ENCODE results near the gene USP38.
"Not testable (repeated sequence)": the region's sequence is repeated elsewhere in the genome, so short reads cannot be mapped to it uniquely, and the experiment has no call there.

The USP38 gene
- long read RNA-seq, donor 1, full-length matches to known transcripts, result 4 of 9 reads
- long read RNA-seq, donor 1, partial matches to known transcripts, result 5 of 9 reads
- long read RNA-seq, donor 1, other reads (novel, unspliced or antisense), result 0 of 9 reads
- long read RNA-seq, donor 2, full-length matches to known transcripts, result 4 of 4 reads
- long read RNA-seq, donor 2, partial matches to known transcripts, result 0 of 4 reads
- long read RNA-seq, donor 2, other reads (novel, unspliced or antisense), result 0 of 4 reads
- long read RNA-seq, donor 3, result 0 reads
- long read RNA-seq, donor 4, full-length matches to known transcripts, result 2 of 8 reads
- long read RNA-seq, donor 4, partial matches to known transcripts, result 6 of 8 reads
- long read RNA-seq, donor 4, other reads (novel, unspliced or antisense), result 0 of 8 reads
- long read RNA-seq, donor 5, full-length matches to known transcripts, result 2 of 10 reads
- long read RNA-seq, donor 5, partial matches to known transcripts, result 8 of 10 reads
- long read RNA-seq, donor 5, other reads (novel, unspliced or antisense), result 0 of 10 reads
- long read RNA-seq, donor 6, full-length matches to known transcripts, result 7 of 7 reads
- long read RNA-seq, donor 6, partial matches to known transcripts, result 0 of 7 reads
- long read RNA-seq, donor 6, other reads (novel, unspliced or antisense), result 0 of 7 reads
- long read RNA-seq, donor 7, full-length matches to known transcripts, result 8 of 8 reads
- long read RNA-seq, donor 7, partial matches to known transcripts, result 0 of 8 reads
- long read RNA-seq, donor 7, other reads (novel, unspliced or antisense), result 0 of 8 reads
- long read RNA-seq, donor 8, full-length matches to known transcripts, result 6 of 6 reads
- long read RNA-seq, donor 8, partial matches to known transcripts, result 0 of 6 reads
- long read RNA-seq, donor 8, other reads (novel, unspliced or antisense), result 0 of 6 reads

GRCh38 chr4:143184503-143185252 is at the start of gene USP38:
USP38 (plus strand) TSS chr4:143184917; CDS start chr4:143185451, 534 bp downstream.
- DNase-seq, result peak; percentile 93

- no peak for DNase-seq
Measured at GRCh38 chr4:143135358-143135757, 49.4 kb upstream of the USP38 start.

- no peak for DNase-seq
Measured at GRCh38 chr4:143140696-143141095, 44.0 kb upstream of the USP38 start.

- DNase-seq, result no peak
Measured at GRCh38 chr4:143148521-143148920, 36.2 kb upstream of the USP38 start.

GRCh38 chr4:143156853-143157252 is 27.9 kb upstream of the USP38 start:
- no peak for DNase-seq

- DNase-seq, result no peak
Measured at GRCh38 chr4:143163614-143164013, 21.1 kb upstream of the USP38 start.

- not testable (repeated sequence) for DNase-seq
Measured at GRCh38 chr4:143166722-143167121, 18.0 kb upstream of the USP38 start.

- no peak for DNase-seq
Measured at GRCh38 chr4:143178923-143179322, 5.8 kb upstream of the USP38 start.

GRCh38 chr4:143183513-143184216 is 1.1 kb upstream of the USP38 start:
- DNase-seq, result no peak

- DNase-seq, result no peak
Measured at GRCh38 chr4:143184217-143184502, 557 bp upstream of the USP38 start.

GRCh38 chr4:143185253-143186107 is 763 bp downstream of the USP38 start:
- no peak for DNase-seq

- DNase-seq, result no peak
Measured at GRCh38 chr4:143186212-143186611, 1.5 kb downstream of the USP38 start.

- DNase-seq, result peak; percentile 13
Measured at GRCh38 chr4:143186649-143187048, 1.9 kb downstream of the USP38 start.

GRCh38 chr4:143188136-143189088 is 3.7 kb downstream of the USP38 start:
- no peak for DNase-seq

GRCh38 chr4:143189528-143189927 is 4.8 kb downstream of the USP38 start:
- no peak for DNase-seq

- DNase-seq, result no peak
Measured at GRCh38 chr4:143195581-143195980, 10.9 kb downstream of the USP38 start.

GRCh38 chr4:143196323-143196722 is 11.6 kb downstream of the USP38 start:
- no peak for DNase-seq

- no peak for DNase-seq
Measured at GRCh38 chr4:143199503-143199902, 14.8 kb downstream of the USP38 start.

- DNase-seq, result no peak
Measured at GRCh38 chr4:143202824-143203223, 18.1 kb downstream of the USP38 start.

- no peak for DNase-seq
Measured at GRCh38 chr4:143203577-143203976, 18.9 kb downstream of the USP38 start.
